Activated CD8-positive, alpha-beta memory T cell treated with anti-CD3 and anti-CD28 coated beads, Interleukin-2, amount 50 U/mL, for 4 hours (primary cell): ENCODE measurements around the gene DNAAF2.

Experiments
- DNase-seq: peaks from one replicate; pipeline ENCODE4 v3.0.0-alpha.2; 2020

The DNAAF2 gene

DNA sequence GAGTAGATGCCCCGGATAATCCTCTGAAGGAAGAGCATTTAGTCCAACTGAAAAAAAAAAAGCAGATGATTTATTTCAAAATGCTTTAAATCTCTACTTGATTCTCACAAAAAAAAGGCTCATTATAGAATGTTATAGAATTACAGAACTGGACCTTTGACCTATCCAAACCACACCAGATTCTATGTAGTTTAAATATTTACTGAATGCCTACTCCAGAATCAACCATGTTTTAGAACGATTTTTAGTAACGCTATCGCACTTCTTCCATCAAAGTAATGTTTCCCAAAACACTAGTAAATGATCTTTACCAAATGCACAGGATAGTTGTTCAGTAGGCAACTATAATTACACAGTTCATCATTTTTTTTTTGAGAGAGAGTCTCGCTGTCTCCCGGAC, 51.4 kb downstream of the DNAAF2 start:
- DNase-seq, result no peak

DNA sequence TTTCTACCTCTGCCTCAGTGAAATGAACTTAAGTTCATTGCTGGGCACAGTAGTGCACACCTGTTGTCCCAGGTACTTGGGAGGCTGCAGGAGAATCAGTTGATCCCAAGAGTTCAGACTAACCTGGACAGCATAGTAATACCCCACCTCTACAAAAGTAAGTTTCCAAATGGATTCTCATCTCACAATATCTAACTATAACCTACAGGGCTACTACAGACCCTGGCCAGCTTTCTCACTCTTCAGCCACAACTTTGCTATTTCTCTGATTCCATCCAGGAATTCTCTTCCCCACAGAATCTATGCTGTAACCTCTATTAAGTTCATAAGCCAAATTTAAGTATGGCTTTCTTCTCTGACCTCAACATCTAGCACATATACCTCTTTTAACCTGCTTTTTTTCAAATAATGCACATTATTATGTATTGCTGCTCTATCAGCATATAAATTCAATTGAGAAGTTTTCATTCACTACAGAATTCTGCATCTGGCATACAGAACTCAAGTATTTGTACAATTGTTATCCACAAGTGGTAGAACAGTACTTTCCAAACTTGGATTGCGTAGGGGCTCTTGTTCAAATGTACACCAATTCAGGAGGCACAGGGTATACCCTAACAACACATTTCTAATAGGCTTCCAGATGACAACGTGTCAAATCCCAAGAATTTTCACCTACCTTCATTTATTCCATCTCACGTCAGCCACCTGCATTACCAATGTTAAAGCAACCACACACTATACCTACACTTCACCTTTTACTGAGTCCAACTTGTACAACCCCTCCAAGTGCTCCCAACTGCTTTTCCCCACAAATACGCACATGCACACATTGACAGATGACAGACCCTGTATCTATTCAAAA, 52.7 kb downstream of the DNAAF2 start:
- DNase-seq, result no peak

DNA sequence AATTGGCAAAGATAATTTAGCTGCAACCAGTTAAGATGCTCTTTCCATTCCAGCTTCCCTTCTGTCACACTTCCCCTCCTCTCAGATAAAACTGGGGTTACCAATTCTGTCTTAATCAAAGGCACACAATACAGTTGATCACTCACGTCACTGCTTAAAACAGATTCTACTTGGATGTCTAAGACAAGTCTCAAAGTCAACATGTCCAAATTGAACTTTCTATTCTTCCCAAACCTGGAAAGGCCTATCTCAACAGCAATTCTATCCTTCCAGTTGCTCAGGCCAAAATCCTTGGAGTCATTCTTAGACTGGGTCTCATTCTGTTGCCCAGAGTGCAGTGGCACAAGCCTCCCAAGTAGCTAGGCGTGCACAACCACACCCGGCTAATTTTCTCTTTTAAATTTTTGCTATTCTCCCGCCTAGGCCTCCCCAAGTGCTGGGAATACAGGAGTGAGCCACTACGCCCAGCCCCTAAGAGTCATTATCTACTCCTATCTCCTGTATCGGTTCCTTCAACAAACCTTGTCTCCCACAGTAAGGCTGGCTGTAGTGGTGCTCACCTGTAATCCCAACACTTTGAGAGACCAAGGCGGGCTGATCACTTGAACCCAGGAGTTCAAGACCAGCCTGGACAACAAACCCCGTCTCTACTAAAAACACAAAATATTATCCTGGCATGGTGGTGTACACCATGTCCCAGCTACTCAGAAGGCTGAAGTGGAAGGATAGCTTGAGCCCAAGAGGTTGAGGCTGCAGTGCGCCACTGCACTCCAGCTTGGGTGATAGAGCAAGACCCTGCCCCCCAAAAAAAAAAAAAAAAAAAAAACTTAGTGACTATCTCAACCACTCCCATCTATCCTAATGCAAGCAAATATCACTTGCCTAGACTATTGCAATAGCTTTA, 53.6 kb downstream of the DNAAF2 start:
- DNase-seq, result no peak

DNA sequence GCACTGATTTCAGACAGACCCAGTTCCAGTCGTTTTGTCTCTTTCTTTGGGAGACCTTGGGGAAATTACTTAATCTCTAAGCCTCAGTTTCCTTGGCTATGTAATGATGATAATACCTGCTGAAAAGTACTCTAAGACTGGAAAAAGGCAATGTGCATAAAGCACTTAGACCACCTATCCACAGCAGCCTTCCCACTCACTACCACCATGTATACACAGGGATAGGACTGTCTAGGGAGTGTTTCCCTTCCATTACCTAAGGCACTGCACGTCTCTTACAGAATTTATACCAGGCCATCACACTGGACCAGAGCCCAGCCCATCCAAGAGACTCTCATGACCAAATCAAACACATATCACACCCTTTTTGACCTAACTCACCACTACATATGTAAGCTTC, 55.2 kb downstream of the DNAAF2 start:
- no peak for DNase-seq

DNA sequence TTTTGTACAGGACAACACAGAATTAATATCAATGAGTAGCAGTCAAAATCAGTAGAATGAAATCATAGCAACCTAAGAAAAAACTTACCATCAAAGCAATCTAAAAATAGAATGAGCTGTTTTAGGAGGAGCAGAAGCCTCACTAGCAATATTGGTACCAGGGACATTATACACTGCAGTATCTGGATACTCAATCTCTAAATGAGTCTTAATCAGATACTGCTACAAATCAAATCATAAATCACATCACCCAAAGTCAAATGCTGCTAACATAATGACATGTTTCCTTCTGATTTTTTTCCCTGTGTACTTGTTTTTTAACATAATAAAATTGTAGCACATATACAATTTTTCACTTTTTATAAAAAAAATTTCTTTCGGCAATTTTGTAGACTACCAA, 56.9 kb downstream of the DNAAF2 start:
- no peak for DNase-seq
